HL-60 (cell line): ENCODE results near the gene NOTCH3.

Source experiments
- POLR2AphosphoS5 ChIP-seq: IDR thresholded peaks from 2 replicates; pipeline ENCODE4 v1.6.1; 2012; ENCODE audit warnings: low read depth
- TF ChIP-seq, protein P1 (sequence below): IDR thresholded peaks from one replicate; pipeline ENCODE4 v1.5.1; 2011; ENCODE audit warnings: low read length, control low read depth, inconsistent platforms; ENCODE audit not compliant: insufficient read depth
- TF ChIP-seq, protein P2 (sequence below): IDR thresholded peaks from 2 replicates; pipeline ENCODE4 v1.6.1; 2012; ENCODE audit warnings: low read depth; ENCODE audit not compliant: insufficient replicate concordance

DNA sequence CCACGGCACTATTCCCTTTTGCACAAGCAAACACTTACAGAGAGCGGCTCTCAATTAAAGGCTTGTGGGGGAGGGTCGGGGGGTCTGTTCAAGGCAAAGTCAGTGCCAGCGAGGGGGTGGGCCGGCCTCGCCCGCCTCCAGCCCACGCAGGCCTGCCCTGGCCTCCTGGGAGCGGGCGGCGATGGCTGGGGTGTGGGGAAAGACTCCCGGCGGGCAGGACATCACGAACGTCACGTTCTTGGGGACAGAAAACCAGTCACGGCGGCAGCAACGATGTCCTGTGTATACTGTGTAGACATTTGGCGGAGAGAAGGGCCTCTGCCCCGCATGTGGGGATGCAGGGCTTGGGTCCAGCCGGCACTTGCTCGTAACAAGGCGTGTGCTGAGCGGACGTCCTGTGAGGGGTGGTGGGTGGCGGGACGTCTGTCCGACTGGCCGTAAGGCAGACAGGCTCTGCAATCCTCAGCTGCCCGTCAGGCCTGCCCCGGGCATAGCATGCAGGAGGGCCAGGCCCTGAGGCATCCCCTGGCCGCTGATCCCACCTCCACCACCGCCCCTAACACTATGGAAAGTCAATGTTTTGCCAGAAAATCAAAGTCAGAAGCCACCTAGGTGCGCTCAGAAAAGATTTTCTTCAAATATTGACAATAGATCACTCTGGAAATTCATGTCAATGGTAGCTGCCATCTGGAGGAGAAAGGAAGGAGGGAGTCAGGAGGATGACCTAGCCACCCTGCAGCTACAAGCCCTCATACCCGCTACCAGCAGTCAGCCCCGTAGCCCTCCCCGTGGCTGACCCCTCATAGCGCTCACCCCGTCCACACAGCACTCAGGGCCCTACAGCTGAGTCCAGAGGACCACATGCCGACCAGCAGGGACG lies 37.2 kb upstream of the NOTCH3 start:
- TF ChIP-seq, protein P1, sequence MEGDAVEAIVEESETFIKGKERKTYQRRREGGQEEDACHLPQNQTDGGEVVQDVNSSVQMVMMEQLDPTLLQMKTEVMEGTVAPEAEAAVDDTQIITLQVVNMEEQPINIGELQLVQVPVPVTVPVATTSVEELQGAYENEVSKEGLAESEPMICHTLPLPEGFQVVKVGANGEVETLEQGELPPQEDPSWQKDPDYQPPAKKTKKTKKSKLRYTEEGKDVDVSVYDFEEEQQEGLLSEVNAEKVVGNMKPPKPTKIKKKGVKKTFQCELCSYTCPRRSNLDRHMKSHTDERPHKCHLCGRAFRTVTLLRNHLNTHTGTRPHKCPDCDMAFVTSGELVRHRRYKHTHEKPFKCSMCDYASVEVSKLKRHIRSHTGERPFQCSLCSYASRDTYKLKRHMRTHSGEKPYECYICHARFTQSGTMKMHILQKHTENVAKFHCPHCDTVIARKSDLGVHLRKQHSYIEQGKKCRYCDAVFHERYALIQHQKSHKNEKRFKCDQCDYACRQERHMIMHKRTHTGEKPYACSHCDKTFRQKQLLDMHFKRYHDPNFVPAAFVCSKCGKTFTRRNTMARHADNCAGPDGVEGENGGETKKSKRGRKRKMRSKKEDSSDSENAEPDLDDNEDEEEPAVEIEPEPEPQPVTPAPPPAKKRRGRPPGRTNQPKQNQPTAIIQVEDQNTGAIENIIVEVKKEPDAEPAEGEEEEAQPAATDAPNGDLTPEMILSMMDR: no peak
- TF ChIP-seq POLR2AphosphoS5: no peak
- TF ChIP-seq, protein P2, sequence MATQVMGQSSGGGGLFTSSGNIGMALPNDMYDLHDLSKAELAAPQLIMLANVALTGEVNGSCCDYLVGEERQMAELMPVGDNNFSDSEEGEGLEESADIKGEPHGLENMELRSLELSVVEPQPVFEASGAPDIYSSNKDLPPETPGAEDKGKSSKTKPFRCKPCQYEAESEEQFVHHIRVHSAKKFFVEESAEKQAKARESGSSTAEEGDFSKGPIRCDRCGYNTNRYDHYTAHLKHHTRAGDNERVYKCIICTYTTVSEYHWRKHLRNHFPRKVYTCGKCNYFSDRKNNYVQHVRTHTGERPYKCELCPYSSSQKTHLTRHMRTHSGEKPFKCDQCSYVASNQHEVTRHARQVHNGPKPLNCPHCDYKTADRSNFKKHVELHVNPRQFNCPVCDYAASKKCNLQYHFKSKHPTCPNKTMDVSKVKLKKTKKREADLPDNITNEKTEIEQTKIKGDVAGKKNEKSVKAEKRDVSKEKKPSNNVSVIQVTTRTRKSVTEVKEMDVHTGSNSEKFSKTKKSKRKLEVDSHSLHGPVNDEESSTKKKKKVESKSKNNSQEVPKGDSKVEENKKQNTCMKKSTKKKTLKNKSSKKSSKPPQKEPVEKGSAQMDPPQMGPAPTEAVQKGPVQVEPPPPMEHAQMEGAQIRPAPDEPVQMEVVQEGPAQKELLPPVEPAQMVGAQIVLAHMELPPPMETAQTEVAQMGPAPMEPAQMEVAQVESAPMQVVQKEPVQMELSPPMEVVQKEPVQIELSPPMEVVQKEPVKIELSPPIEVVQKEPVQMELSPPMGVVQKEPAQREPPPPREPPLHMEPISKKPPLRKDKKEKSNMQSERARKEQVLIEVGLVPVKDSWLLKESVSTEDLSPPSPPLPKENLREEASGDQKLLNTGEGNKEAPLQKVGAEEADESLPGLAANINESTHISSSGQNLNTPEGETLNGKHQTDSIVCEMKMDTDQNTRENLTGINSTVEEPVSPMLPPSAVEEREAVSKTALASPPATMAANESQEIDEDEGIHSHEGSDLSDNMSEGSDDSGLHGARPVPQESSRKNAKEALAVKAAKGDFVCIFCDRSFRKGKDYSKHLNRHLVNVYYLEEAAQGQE: no peak
